Measurements from ENCODE around the gene B4GALNT3. TPM values are rescaled to one million over a fixed set of nuclear protein-coding genes. Genes with fewer than 3 reads are reported as not detected.

Gene B4GALNT3
- total and polyA plus RNA-seq, 10 of the 15 experiments (the other 5 are each of a cell fraction or from before 2014, with no cell fraction given): 0.05 to 4.2 (median 2.7) TPM; not detected in 1

DNA sequence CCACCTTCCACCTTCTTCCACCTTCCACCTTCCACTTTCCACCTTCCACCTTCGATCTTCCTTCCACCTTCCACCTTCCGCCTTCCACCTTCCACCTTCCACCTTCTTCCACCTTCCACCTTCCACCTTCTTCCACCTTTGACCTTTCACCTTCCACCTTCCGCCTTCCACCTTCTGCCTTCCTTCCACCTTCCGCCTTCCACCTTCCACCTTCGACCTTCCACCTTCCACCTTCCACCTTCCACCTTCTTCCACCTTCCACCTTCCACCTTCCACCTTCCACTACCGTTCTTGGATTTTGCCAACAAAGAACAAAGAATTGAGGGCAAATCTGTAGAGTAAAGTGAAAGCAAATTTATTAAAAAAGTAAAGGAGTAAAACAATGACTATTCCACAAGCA lies 53.2 kb downstream of the B4GALNT3 start (continued):
- no peak for TF ChIP-seq CEBPZ (IDR thresholded peaks at IDR 0.05; ENCODE audit: low read depth, low read length)

DNA sequence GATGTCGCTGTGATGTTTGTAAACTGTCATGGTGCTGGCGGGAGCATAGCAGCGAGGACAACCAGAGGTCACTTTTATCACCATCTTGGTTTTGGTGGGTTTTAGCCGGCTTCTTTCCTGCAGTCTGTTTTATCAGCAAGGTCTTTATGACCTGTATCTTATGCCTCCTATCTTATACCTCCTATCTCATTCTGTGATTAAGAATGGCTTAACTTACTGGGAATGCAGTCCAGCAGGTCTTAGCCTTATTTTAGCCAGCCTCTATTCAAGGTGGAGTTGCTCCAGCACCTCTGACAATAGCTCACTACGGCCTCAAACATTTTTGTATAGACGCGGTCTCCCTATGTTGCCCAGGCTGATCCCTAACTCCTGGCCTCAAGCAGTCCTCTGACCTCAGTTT lies 53.7 kb downstream of the B4GALNT3 start:
- Histone ChIP-seq H3K9me3 (replicated peaks; ENCODE audit: control insufficient read depth, insufficient read depth, low read length) (no peaks in the 10 kb centered on the region), H3K4me2 (ENCODE audit: control insufficient read depth, insufficient read depth) (no peak overlapping the region), H3K27me3 (replicated peaks in 1 of 2; ENCODE audit: control insufficient read depth in 2 of 2, insufficient read depth in 2 of 2, low read length in 1 of 2) (no peaks in the 10 kb centered on the region; a peak in 2 of 4 replicates), H3K79me2 (ENCODE audit: control insufficient read depth, insufficient read depth, low read length) (no peaks in the 10 kb centered on the region), H4K20me1 (ENCODE audit: control insufficient read depth, insufficient read depth) (no peaks in the 10 kb centered on the region), H3K27ac (ENCODE audit: control insufficient read depth, insufficient read depth) (no peak overlapping the region), H3K36me3 (ENCODE audit: control insufficient read depth in 2 of 2, insufficient read depth in 2 of 2, low read length in 1 of 2) (no peaks in the 10 kb centered on the region), H2AFZ (ENCODE audit: control insufficient read depth, low read depth, low read length) (no peak overlapping the region), H3K4me1 (ENCODE audit: control insufficient read depth, insufficient read depth, low read length) (no peaks in the 10 kb centered on the region), H3K4me3 (no peak overlapping the region), H3K9ac (ENCODE audit: control insufficient read depth, insufficient read depth, low read length) (no peak overlapping the region)
- intact Hi-C loops (cut with micrococcal nuclease; ENCODE audit: unreplicated experiment) (no loop called here), in situ Hi-C loops (cut with MboI) (no loop called here)
- ChIA-PET SMC1A (ENCODE audit: uncharacterized antibody, unreplicated experiment) (no interaction called here), CTCF (no interaction called here), POLR2A (no interaction called here), RAD21 (ENCODE audit: unreplicated experiment) (no interaction called here)
- FAIRE-seq (no peak), DNase-seq (ENCODE audit: low read depth, low spot score) (no peak), ATAC-seq (no peak)
- 89% methylated on average over 7 of the region's 7 CpGs for WGBS (ENCODE audit: insufficient coverage, insufficient replicate concordance, low lambda C conversion rate, missing lambda C conversion rate)
- BruUV-seq (replicated peaks): no TSS peak
- TF ChIP-seq ZBTB40 (IDR thresholded peaks at IDR 0.05; ENCODE audit: borderline replicate concordance) (no peak), ZNF592 (IDR thresholded peaks at IDR 0.05) (no peak), PAX5 (IDR thresholded peaks at IDR 0.05; ENCODE audit: borderline replicate concordance, low read depth, low read length) (no peak), RUNX3 (IDR thresholded peaks at IDR 0.05; ENCODE audit: low read length) (no peak), BACH1 (IDR thresholded peaks at IDR 0.05; ENCODE audit: borderline replicate concordance) (no peak), SP1 (IDR thresholded peaks at IDR 0.05; ENCODE audit: low read depth, low read length) (no peak), CEBPB (IDR thresholded peaks at IDR 0.05; ENCODE audit: borderline replicate concordance in 1 of 2, low read depth in 2 of 2, low read length in 2 of 2) (no peak)
- TF ChIP-seq, protein P1, sequence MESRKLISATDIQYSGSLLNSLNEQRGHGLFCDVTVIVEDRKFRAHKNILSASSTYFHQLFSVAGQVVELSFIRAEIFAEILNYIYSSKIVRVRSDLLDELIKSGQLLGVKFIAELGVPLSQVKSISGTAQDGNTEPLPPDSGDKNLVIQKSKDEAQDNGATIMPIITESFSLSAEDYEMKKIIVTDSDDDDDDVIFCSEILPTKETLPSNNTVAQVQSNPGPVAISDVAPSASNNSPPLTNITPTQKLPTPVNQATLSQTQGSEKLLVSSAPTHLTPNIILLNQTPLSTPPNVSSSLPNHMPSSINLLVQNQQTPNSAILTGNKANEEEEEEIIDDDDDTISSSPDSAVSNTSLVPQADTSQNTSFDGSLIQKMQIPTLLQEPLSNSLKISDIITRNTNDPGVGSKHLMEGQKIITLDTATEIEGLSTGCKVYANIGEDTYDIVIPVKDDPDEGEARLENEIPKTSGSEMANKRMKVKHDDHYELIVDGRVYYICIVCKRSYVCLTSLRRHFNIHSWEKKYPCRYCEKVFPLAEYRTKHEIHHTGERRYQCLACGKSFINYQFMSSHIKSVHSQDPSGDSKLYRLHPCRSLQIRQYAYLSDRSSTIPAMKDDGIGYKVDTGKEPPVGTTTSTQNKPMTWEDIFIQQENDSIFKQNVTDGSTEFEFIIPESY (IDR thresholded peaks at IDR 0.05): no peak

All from GM12878 (cell line).